Neural progenitor cell (in vitro differentiated cells): Measurements from ENCODE around the gene CWC22.
"Not testable (repeated sequence)": the region's sequence is repeated elsewhere in the genome, so short reads cannot be mapped to it uniquely, and the experiment has no call there.

Experiments used
- CTCF ChIP-seq: fragments of 200-600 bp; sonication (generic); IDR thresholded peaks from 2 replicates; pipeline ENCODE4 v1.5.1; 2017; ENCODE audit warnings: antibody characterized with exemption, mild to moderate bottlenecking
- EZH2 ChIP-seq: fragments of 200-600 bp; sonication (generic); IDR thresholded peaks from 2 replicates; pipeline ENCODE4 v1.6.1; 2017; ENCODE audit warnings: antibody characterized with exemption, mild to moderate bottlenecking, moderate library complexity
- EZH2phosphoT487 ChIP-seq: fragments of 200-600 bp; sonication (generic); IDR thresholded peaks from 2 replicates; pipeline ENCODE4 v1.6.1; 2017; ENCODE audit warnings: antibody characterized with exemption

- TF ChIP-seq CTCF, EZH2, EZH2phosphoT487: not testable (repeated sequence)
Observed at GRCh38 chr2:180005465-180005864, 1.6 kb downstream of the CWC22 start.
